RWPE2 (cell line): ENCODE data around the gene GMEB2.
"Not testable (repeated sequence)": the region's sequence is repeated elsewhere in the genome, so short reads cannot be mapped to it uniquely, and the experiment has no call there.

Experiments
- ATAC-seq: fragments of 200-7000 bp; cut with Tn5 transposase; 3 replicates; pipeline ENCODE4 v1.9.1; 2021; ENCODE audit warnings: low read depth
- DNase-seq: peaks from one replicate; pipeline ENCODE4 v3.0.0-alpha.2; 2020; ENCODE audit warnings: low spot score
- H3K27ac ChIP-seq: fragments of 450-650 bp; 2 replicates; pipeline ENCODE4 v1.5.1; 2017; ENCODE audit warnings: mild to moderate bottlenecking; ENCODE audit not compliant: poor library complexity, severe bottlenecking
- H3K27me3 ChIP-seq: fragments of 250-450 bp; sonication (Bioruptor Pico); 2 replicates; pipeline ENCODE4 v1.5.1; 2021; ENCODE audit warnings: mild to moderate bottlenecking, moderate library complexity; ENCODE audit not compliant: insufficient read depth, poor library complexity, severe bottlenecking
- H3K36me3 ChIP-seq: fragments of 250-450 bp; sonication (Bioruptor Pico); 2 replicates; pipeline ENCODE4 v1.5.1; 2020; ENCODE audit warnings: low read depth, mild to moderate bottlenecking, moderate library complexity
- H3K4me1 ChIP-seq: fragments of 250-450 bp; sonication (Bioruptor Pico); 2 replicates; pipeline ENCODE4 v1.5.1; 2021; ENCODE audit warnings: mild to moderate bottlenecking, moderate library complexity; ENCODE audit not compliant: insufficient read depth, poor library complexity, severe bottlenecking
- H3K4me3 ChIP-seq: fragments of 250-450 bp; sonication (Bioruptor Pico); 2 replicates; pipeline ENCODE4 v1.5.1; 2021; ENCODE audit warnings: mild to moderate bottlenecking, moderate library complexity; ENCODE audit not compliant: severe bottlenecking
- H3K9me3 ChIP-seq: fragments of 250-450 bp; sonication (Bioruptor Pico); 2 replicates; pipeline ENCODE4 v1.5.1; 2021; ENCODE audit warnings: mild to moderate bottlenecking, moderate library complexity; ENCODE audit not compliant: severe bottlenecking
- TF ChIP-seq, protein P1 (sequence below): fragments of 450-650 bp; IDR thresholded peaks from one replicate; pipeline ENCODE4 v1.5.1; 2017; ENCODE audit warnings: mild to moderate bottlenecking, moderate library complexity; ENCODE audit not compliant: poor library complexity, severe bottlenecking

The GMEB2 gene

DNA sequence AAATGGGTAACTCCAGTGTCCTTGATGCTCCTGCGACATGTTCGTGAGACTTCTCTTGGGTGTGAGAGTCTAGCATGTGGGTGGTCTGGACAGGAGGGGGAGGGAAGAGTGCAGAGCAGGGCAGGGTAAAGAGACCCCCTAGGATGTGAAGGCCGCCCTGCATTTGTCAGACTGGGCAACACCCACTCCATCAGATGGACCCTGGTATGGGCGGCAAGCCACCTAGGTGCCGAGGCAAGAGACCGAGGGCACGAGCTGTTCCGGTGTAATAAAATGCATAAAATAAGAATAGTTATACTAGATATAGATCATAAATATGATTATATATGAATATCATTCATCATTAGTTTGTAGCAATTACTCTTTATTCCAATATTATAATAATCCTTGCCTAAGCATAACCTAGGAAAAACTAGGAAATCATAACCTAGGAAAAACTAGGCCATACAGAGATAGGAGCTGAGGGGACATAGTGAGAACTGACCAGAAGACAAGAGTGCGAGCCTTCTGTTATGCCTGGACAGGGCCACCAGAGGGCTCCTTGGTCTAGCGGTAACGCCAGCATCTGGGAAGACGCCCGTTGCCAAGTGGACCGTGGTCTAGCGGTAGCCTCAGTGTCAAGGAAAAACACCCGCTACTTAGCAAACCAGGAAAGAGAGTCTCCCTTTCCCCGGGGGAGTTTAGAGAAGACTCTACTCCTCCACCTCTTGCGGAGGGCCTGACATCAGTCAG, 12.9 kb downstream of the GMEB2 start:
- not testable (repeated sequence) for H3K9me3 ChIP-seq, H3K4me1 ChIP-seq, H3K4me3 ChIP-seq, ATAC-seq, H3K27me3 ChIP-seq, H3K27ac ChIP-seq
- DNase-seq = peak; percentile 72
- peaks cover 45% of the 10 kb centered on the region for H3K36me3 ChIP-seq
- TF ChIP-seq, protein P1, sequence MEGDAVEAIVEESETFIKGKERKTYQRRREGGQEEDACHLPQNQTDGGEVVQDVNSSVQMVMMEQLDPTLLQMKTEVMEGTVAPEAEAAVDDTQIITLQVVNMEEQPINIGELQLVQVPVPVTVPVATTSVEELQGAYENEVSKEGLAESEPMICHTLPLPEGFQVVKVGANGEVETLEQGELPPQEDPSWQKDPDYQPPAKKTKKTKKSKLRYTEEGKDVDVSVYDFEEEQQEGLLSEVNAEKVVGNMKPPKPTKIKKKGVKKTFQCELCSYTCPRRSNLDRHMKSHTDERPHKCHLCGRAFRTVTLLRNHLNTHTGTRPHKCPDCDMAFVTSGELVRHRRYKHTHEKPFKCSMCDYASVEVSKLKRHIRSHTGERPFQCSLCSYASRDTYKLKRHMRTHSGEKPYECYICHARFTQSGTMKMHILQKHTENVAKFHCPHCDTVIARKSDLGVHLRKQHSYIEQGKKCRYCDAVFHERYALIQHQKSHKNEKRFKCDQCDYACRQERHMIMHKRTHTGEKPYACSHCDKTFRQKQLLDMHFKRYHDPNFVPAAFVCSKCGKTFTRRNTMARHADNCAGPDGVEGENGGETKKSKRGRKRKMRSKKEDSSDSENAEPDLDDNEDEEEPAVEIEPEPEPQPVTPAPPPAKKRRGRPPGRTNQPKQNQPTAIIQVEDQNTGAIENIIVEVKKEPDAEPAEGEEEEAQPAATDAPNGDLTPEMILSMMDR = peak; percentile 81

- ATAC-seq (no peak; the same call in 2 of the 3 replicates), DNase-seq (peak; percentile 84)
- Histone ChIP-seq H3K9me3 (no peaks in the 10 kb centered on the region), H3K36me3 (peaks cover 32% of the 10 kb centered on the region), H3K4me3 (no peak overlapping the region), H3K27ac (no peak overlapping the region), H3K4me1 (no peaks in the 10 kb centered on the region), H3K27me3 (no peaks in the 10 kb centered on the region)
- TF ChIP-seq, protein P1 = no peak
Observed at GRCh38 chr20:63612276-63612931, 14.5 kb downstream of the GMEB2 start.

- TF ChIP-seq, protein P1 = no peak
- ATAC-seq = no peak
- H3K27ac ChIP-seq = no peak overlapping the region
Observed at GRCh38 chr20:63611646-63612045, 15.3 kb downstream of the GMEB2 start.

GRCh38 chr20:63610581-63611435, 16.1 kb downstream of the GMEB2 start:
- Histone ChIP-seq H3K9me3 (no peaks in the 10 kb centered on the region), H3K4me3 (no peak overlapping the region), H3K27me3 (no peaks in the 10 kb centered on the region), H3K27ac (no peak overlapping the region), H3K36me3 (peaks cover 25% of the 10 kb centered on the region), H3K4me1 (no peaks in the 10 kb centered on the region)
- no peak for ATAC-seq
- TF ChIP-seq, protein P1 = no peak
- peak; percentile 80 for DNase-seq

More at GRCh38 chr20:63611646-63612045, 15.3 kb downstream of the GMEB2 start:
- Histone ChIP-seq H3K36me3 (peaks cover 32% of the 10 kb centered on the region), H3K4me1 (no peaks in the 10 kb centered on the region), H3K27me3 (no peaks in the 10 kb centered on the region), H3K4me3 (no peak overlapping the region), H3K9me3 (no peaks in the 10 kb centered on the region)
- DNase-seq = peak; percentile 75
